HL-60 (cell line): ENCODE measurements around the gene ADGRB3.

ENCODE experiments used
- GABPA ChIP-seq: IDR thresholded peaks from 2 replicates; pipeline ENCODE4 v1.6.1; 2012; ENCODE audit warnings: low read depth
- POLR2AphosphoS5 ChIP-seq: IDR thresholded peaks from 2 replicates; pipeline ENCODE4 v1.6.1; 2012; ENCODE audit warnings: low read depth
- SPI1 ChIP-seq: IDR thresholded peaks from 2 replicates; pipeline ENCODE4 v1.6.1; 2012; ENCODE audit warnings: low read depth, mild to moderate bottlenecking, borderline replicate concordance
- TF ChIP-seq, protein P1 (sequence below): IDR thresholded peaks from one replicate; pipeline ENCODE4 v1.5.1; 2011; ENCODE audit warnings: low read length, control low read depth, inconsistent platforms; ENCODE audit not compliant: insufficient read depth
- TF ChIP-seq, protein P2 (sequence below): IDR thresholded peaks from 2 replicates; pipeline ENCODE4 v1.6.1; 2012; ENCODE audit warnings: low read depth; ENCODE audit not compliant: insufficient replicate concordance

DNA sequence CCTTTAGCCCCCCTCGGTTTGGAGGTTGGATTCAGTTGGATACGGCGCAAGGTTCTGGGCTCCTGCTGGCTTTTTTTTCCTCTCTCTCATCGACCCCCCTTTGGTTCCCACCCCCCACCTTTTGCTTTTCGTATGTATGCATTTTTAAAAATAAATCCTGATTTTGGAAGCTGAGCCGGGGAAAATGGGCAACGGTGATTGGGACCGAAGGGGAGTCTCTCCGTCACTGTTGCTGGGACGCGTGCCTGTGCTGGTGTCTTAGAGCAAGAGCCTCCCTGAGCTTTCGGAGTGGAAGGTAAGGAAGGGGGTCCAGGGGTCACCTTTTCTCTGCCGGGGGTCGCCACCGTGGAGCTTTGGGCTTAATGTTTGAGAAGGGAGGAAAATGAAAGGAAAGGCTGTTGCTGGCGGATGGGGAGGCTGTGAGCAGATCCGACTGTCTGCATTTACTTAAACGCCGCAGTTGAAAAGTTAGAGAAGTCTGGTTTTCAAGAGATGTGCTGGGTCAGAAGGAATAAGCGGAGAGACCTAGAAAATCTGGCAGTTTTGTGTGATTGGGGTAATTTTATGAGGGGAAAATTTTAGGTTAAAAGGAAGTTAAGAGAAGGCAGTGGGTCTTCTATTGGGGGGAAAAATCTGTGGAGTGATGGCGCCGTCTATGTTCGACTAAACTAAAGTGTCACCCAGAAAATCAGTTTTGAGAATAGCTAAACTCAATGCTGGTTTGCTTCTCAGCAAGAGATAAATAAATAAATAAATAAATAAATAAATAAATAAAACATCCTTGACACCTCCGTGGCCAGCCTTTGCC is 828 bp downstream of the ADGRB3 start:
- TF ChIP-seq, protein P1, sequence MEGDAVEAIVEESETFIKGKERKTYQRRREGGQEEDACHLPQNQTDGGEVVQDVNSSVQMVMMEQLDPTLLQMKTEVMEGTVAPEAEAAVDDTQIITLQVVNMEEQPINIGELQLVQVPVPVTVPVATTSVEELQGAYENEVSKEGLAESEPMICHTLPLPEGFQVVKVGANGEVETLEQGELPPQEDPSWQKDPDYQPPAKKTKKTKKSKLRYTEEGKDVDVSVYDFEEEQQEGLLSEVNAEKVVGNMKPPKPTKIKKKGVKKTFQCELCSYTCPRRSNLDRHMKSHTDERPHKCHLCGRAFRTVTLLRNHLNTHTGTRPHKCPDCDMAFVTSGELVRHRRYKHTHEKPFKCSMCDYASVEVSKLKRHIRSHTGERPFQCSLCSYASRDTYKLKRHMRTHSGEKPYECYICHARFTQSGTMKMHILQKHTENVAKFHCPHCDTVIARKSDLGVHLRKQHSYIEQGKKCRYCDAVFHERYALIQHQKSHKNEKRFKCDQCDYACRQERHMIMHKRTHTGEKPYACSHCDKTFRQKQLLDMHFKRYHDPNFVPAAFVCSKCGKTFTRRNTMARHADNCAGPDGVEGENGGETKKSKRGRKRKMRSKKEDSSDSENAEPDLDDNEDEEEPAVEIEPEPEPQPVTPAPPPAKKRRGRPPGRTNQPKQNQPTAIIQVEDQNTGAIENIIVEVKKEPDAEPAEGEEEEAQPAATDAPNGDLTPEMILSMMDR, result no peak
- no peak for TF ChIP-seq POLR2AphosphoS5
- no peak for TF ChIP-seq GABPA
- TF ChIP-seq, protein P2, sequence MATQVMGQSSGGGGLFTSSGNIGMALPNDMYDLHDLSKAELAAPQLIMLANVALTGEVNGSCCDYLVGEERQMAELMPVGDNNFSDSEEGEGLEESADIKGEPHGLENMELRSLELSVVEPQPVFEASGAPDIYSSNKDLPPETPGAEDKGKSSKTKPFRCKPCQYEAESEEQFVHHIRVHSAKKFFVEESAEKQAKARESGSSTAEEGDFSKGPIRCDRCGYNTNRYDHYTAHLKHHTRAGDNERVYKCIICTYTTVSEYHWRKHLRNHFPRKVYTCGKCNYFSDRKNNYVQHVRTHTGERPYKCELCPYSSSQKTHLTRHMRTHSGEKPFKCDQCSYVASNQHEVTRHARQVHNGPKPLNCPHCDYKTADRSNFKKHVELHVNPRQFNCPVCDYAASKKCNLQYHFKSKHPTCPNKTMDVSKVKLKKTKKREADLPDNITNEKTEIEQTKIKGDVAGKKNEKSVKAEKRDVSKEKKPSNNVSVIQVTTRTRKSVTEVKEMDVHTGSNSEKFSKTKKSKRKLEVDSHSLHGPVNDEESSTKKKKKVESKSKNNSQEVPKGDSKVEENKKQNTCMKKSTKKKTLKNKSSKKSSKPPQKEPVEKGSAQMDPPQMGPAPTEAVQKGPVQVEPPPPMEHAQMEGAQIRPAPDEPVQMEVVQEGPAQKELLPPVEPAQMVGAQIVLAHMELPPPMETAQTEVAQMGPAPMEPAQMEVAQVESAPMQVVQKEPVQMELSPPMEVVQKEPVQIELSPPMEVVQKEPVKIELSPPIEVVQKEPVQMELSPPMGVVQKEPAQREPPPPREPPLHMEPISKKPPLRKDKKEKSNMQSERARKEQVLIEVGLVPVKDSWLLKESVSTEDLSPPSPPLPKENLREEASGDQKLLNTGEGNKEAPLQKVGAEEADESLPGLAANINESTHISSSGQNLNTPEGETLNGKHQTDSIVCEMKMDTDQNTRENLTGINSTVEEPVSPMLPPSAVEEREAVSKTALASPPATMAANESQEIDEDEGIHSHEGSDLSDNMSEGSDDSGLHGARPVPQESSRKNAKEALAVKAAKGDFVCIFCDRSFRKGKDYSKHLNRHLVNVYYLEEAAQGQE, result no peak
- no peak for TF ChIP-seq SPI1
